ENCODE measurements around the gene C2orf78. TPM values are rescaled to one million over a fixed set of nuclear protein-coding genes. Genes with fewer than 3 reads are reported as not detected.

The C2orf78 gene
- total RNA-seq, 1 donor from 2014 or later: not detected

GRCh38 chr2:73759904-73760303 is 24.1 kb upstream of the C2orf78 start:
- DNase-seq: no peak
- Mint-ChIP-seq H3K36me3 (ENCODE audit: low read depth) (peaks cover 82% of the 10 kb centered on the region), H3K4me3 (no peak overlapping the region), H3K9me3 (no peaks in the 10 kb centered on the region), H3K4me1 (no peaks in the 10 kb centered on the region), H3K27ac (no peak overlapping the region), H3K27me3 (no peaks in the 10 kb centered on the region)
- ChIA-PET POLR2A (no interaction called here), CTCF (no interaction called here)
- intact Hi-C loops (cut with micrococcal nuclease): no loop called here
- TF ChIP-seq CTCF (IDR thresholded peaks at IDR 0.05): no peak
- no peak for ATAC-seq (ENCODE audit: low read depth)

- no peaks in the 10 kb centered on the region for H3K4me1 Mint-ChIP-seq
- no peaks in the 10 kb centered on the region for H3K9me3 Mint-ChIP-seq
- peaks cover 89% of the 10 kb centered on the region for H3K36me3 Mint-ChIP-seq (ENCODE audit: low read depth)
- no peaks in the 10 kb centered on the region for H3K27me3 Mint-ChIP-seq
- intact Hi-C loops (cut with micrococcal nuclease): no loop called here
- H3K4me3 Mint-ChIP-seq: no peak overlapping the region
- ATAC-seq (ENCODE audit: low read depth) (no peak), DNase-seq (no peak)
- POLR2A ChIA-PET: no interaction called here
- H3K27ac Mint-ChIP-seq: no peak overlapping the region
- CTCF ChIA-PET: no interaction called here
- TF ChIP-seq CTCF (IDR thresholded peaks at IDR 0.05): no peak
These were observed 21.4 kb upstream of the C2orf78 start for GRCh38 chr2:73762571-73762970.

GRCh38 chr2:73764945-73765344 is 19.0 kb upstream of the C2orf78 start:
- no peaks in the 10 kb centered on the region for H3K27me3 Mint-ChIP-seq
- H3K27ac Mint-ChIP-seq: no peak overlapping the region

GRCh38 chr2:73766349-73766748 is 17.6 kb upstream of the C2orf78 start:
- Mint-ChIP-seq H3K36me3 (ENCODE audit: low read depth) (peaks cover 88% of the 10 kb centered on the region), H3K4me3 (no peak overlapping the region), H3K27me3 (no peaks in the 10 kb centered on the region), H3K27ac (no peak overlapping the region), H3K4me1 (no peaks in the 10 kb centered on the region), H3K9me3 (no peaks in the 10 kb centered on the region)
- TF ChIP-seq CTCF (IDR thresholded peaks at IDR 0.05): no peak
- DNase-seq: no peak
- intact Hi-C loops (cut with micrococcal nuclease): no loop called here
- ChIA-PET CTCF (no interaction called here), POLR2A (no interaction called here)
- ATAC-seq (ENCODE audit: low read depth): no peak

More at GRCh38 chr2:73764945-73765344, 19.0 kb upstream of the C2orf78 start:
- no peak for ATAC-seq (ENCODE audit: low read depth)
- DNase-seq: no peak
- no peaks in the 10 kb centered on the region for H3K4me1 Mint-ChIP-seq
- no peak overlapping the region for H3K4me3 Mint-ChIP-seq
- CTCF ChIA-PET: no interaction called here
- H3K36me3 Mint-ChIP-seq (ENCODE audit: low read depth): peaks cover 87% of the 10 kb centered on the region
- H3K9me3 Mint-ChIP-seq: no peaks in the 10 kb centered on the region
- POLR2A ChIA-PET: interaction anchor here (0.6 kb wide), 1 partner anchor 17 kb away, joined by 4 read pairs; no protein-coding TSS in a partner anchor
- intact Hi-C loops (cut with micrococcal nuclease): no loop called here
- no peak for TF ChIP-seq CTCF (IDR thresholded peaks at IDR 0.05)

GRCh38 chr2:73766994-73767393 is 17.0 kb upstream of the C2orf78 start:
- Mint-ChIP-seq H3K36me3 (ENCODE audit: low read depth) (peaks cover 85% of the 10 kb centered on the region), H3K4me1 (no peaks in the 10 kb centered on the region), H3K9me3 (no peaks in the 10 kb centered on the region), H3K27ac (no peak overlapping the region), H3K4me3 (no peak overlapping the region), H3K27me3 (no peaks in the 10 kb centered on the region)
- ATAC-seq (ENCODE audit: low read depth) (no peak), DNase-seq (no peak)
- ChIA-PET CTCF (no interaction called here), POLR2A (no interaction called here)
- no peak for TF ChIP-seq CTCF (IDR thresholded peaks at IDR 0.05)
- intact Hi-C loops (cut with micrococcal nuclease): no loop called here
